AG04450 (cell line): ENCODE data around the gene ALG6. TPM values are rescaled to one million over a fixed set of nuclear protein-coding genes. Genes with fewer than 3 reads are reported as not detected.
"Not testable (repeated sequence)": the region's sequence is repeated elsewhere in the genome, so short reads cannot be mapped to it uniquely, and the experiment has no call there.

Source experiments
- CTCF ChIA-PET: fragments of 300-600, 350-600 bp; formaldehyde crosslinking; extraction: SDS; loops from one replicate; lab custom pipeline; 2022; ENCODE audit warnings: antibody characterized with exemption, inconsistent platforms; lab: Charles Lee
- POLR2A ChIA-PET: fragments of 350-600 bp; formaldehyde crosslinking; extraction: SDS; loops from one replicate; lab custom pipeline; 2021; ENCODE audit warnings: antibody characterized with exemption, inconsistent platforms; lab: Yijun Ruan, JAX
- DNase-seq: peaks from one replicate; pipeline ENCODE4 v3.0.0-alpha.2; 2011; ENCODE audit warnings: low read depth, low spot score
- H3K27ac ChIP-seq: one replicate; pipeline ENCODE4 v1.5.1; 2012; ENCODE audit warnings: low read depth, low read length, control low read depth
- H3K27me3 ChIP-seq: one replicate; pipeline ENCODE4 v1.6.0; 2012; ENCODE audit warnings: low read length; ENCODE audit not compliant: control insufficient read depth, insufficient read depth
- H3K4me3 ChIP-seq: 2 replicates; pipeline ENCODE4 v1.5.1; 2011; ENCODE audit warnings: mild to moderate bottlenecking, low read depth, low read length, control low read depth
- H3K9me3 ChIP-seq: 2 replicates; pipeline ENCODE4 v1.5.1; 2012; ENCODE audit warnings: low read length; ENCODE audit not compliant: control insufficient read depth, insufficient read depth
- polyA plus RNA-seq: library from polyadenylated mRNA; depleted of rRNA; stranded (reverse); fragments of >200 nt; gene quantifications from 2 replicates; pipeline ENCODE4 v1.2.3, GENCODE V29; 2011
- TF ChIP-seq, protein P1 (sequence below): IDR thresholded peaks from 2 replicates; pipeline ENCODE4 v1.5.1; 2011; ENCODE audit warnings: low read depth, low read length, control low read depth, inconsistent platforms

Gene ALG6
- polyA plus RNA-seq, 1 experiment: 21.6 TPM

DNA sequence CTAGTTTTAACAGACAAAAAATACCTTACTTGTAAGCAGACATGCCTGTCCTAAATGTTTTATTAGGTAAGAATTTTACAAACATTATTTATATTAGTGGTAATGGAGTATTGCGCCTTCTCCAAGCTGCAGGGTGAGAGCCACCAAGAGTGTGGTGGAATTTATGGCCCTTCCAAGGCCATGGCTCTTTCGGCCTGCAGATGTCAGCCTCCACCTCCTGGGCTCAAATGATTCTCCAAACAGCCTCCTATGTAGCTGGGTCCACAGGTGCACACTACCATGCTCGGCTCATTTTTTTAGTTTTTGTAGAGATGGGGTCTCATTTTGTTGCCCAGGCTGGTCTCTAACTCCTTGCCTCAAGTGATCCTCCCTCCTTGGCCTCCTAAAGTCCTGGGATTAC, 99.3 kb downstream of the ALG6 start:
- H3K9me3 ChIP-seq: no peaks in the 10 kb centered on the region
- H3K4me3 ChIP-seq: no peak overlapping the region
- DNase-seq: no peak
- TF ChIP-seq, protein P1, sequence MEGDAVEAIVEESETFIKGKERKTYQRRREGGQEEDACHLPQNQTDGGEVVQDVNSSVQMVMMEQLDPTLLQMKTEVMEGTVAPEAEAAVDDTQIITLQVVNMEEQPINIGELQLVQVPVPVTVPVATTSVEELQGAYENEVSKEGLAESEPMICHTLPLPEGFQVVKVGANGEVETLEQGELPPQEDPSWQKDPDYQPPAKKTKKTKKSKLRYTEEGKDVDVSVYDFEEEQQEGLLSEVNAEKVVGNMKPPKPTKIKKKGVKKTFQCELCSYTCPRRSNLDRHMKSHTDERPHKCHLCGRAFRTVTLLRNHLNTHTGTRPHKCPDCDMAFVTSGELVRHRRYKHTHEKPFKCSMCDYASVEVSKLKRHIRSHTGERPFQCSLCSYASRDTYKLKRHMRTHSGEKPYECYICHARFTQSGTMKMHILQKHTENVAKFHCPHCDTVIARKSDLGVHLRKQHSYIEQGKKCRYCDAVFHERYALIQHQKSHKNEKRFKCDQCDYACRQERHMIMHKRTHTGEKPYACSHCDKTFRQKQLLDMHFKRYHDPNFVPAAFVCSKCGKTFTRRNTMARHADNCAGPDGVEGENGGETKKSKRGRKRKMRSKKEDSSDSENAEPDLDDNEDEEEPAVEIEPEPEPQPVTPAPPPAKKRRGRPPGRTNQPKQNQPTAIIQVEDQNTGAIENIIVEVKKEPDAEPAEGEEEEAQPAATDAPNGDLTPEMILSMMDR: peak; percentile 24
- H3K27me3 ChIP-seq: no peaks in the 10 kb centered on the region
- CTCF ChIA-PET: interaction anchor here (0.6 to 0.7 kb wide), 3 partner anchors 72 to 561 kb away, joined by 3 to 4 read pairs (median 3); no protein-coding TSS in a partner anchor
- H3K27ac ChIP-seq: no peak overlapping the region
- POLR2A ChIA-PET: no interaction called here

GRCh38 chr1:63468683-63469082, 101.3 kb downstream of the ALG6 start:
- H3K4me3 ChIP-seq, CTCF ChIA-PET, POLR2A ChIA-PET: not testable (repeated sequence)

DNA sequence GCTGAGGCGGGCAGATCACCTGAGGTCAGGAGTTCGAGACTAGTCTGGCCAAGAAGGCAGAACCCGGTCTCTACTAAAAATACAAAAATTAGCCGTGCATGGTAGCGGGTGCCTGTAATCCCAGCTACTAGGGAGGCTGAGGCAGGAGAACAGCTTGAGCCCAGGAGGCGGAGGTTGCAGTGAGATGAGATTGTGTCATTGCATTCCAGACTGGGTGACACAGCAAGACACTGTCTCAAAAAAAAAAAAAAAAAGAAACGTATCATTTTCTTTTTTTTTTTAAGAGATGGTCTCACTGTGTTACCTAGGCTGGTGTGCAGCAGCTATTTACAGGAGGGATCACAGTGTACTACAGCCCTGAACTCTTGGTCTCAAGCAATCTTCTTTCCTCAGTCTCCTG, 108.3 kb downstream of the ALG6 start:
- POLR2A ChIA-PET: interaction anchor here (0.7 to 1.5 kb wide), 2 partner anchors 12 to 1526 kb away, joined by 4 read pairs; no protein-coding TSS in a partner anchor
- Histone ChIP-seq H3K4me3 (no peak overlapping the region), H3K27ac (no peak overlapping the region), H3K27me3 (no peaks in the 10 kb centered on the region), H3K9me3 (peaks cover 3% of the 10 kb centered on the region; the same call in 1 of the 2 replicates)
- TF ChIP-seq, protein P1: no peak
- CTCF ChIA-PET: no interaction called here
- DNase-seq: no peak

More at GRCh38 chr1:63468683-63469082, 101.3 kb downstream of the ALG6 start:
- DNase-seq, H3K27ac ChIP-seq, H3K27me3 ChIP-seq, H3K9me3 ChIP-seq: not testable (repeated sequence)

- ChIA-PET POLR2A (no interaction called here), CTCF (interaction anchor here (0.6 kb wide), 1 partner anchor 152 kb away, joined by 3 read pairs; no protein-coding TSS in a partner anchor)
- Histone ChIP-seq H3K27me3 (no peaks in the 10 kb centered on the region), H3K27ac (no peak overlapping the region), H3K4me3 (no peak overlapping the region), H3K9me3 (no peaks in the 10 kb centered on the region)
- DNase-seq: no peak
- TF ChIP-seq, protein P1: no peak
These were observed 112.6 kb downstream of the ALG6 start for GRCh38 chr1:63480057-63480456.

- Histone ChIP-seq H3K4me3 (no peak overlapping the region), H3K27ac (no peak overlapping the region), H3K27me3 (no peaks in the 10 kb centered on the region), H3K9me3 (no peaks in the 10 kb centered on the region)
- TF ChIP-seq, protein P1: no peak
- DNase-seq: peak; percentile 34
- ChIA-PET CTCF (no interaction called here), POLR2A (no interaction called here)
These were observed 119.2 kb downstream of the ALG6 start for GRCh38 chr1:63486629-63487028.
